ENCODE results near the gene THADA.

THADA gene

GRCh38 chr2:43572244-43572643 is 23.6 kb downstream of the THADA start:
- no peak for DNase-seq (ENCODE audit: low read depth)
- TF ChIP-seq, protein P1, sequence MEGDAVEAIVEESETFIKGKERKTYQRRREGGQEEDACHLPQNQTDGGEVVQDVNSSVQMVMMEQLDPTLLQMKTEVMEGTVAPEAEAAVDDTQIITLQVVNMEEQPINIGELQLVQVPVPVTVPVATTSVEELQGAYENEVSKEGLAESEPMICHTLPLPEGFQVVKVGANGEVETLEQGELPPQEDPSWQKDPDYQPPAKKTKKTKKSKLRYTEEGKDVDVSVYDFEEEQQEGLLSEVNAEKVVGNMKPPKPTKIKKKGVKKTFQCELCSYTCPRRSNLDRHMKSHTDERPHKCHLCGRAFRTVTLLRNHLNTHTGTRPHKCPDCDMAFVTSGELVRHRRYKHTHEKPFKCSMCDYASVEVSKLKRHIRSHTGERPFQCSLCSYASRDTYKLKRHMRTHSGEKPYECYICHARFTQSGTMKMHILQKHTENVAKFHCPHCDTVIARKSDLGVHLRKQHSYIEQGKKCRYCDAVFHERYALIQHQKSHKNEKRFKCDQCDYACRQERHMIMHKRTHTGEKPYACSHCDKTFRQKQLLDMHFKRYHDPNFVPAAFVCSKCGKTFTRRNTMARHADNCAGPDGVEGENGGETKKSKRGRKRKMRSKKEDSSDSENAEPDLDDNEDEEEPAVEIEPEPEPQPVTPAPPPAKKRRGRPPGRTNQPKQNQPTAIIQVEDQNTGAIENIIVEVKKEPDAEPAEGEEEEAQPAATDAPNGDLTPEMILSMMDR (IDR thresholded peaks at IDR 0.05; ENCODE audit: control insufficient read depth, extremely low read depth, insufficient read depth), result no peak
- no peak overlapping the region for H3K4me3 ChIP-seq (ENCODE audit: low read depth, low read length)

GRCh38 chr2:43569921-43570320 is 25.9 kb downstream of the THADA start:
- no peak for DNase-seq (ENCODE audit: low read depth)
- H3K4me3 ChIP-seq (ENCODE audit: low read depth, low read length), result no peak overlapping the region
- TF ChIP-seq, protein P1 (IDR thresholded peaks at IDR 0.05; ENCODE audit: control insufficient read depth, extremely low read depth, insufficient read depth), result no peak

GRCh38 chr2:43568228-43568627 is 27.6 kb downstream of the THADA start:
- no peak for DNase-seq (ENCODE audit: low read depth)
- no peak overlapping the region for H3K4me3 ChIP-seq (ENCODE audit: low read depth, low read length)
- TF ChIP-seq, protein P1 (IDR thresholded peaks at IDR 0.05; ENCODE audit: control insufficient read depth, extremely low read depth, insufficient read depth), result no peak

- TF ChIP-seq, protein P1 (IDR thresholded peaks at IDR 0.05; ENCODE audit: control insufficient read depth, extremely low read depth, insufficient read depth), result no peak
- no peak for DNase-seq (ENCODE audit: low read depth)
These were observed 29.4 kb downstream of the THADA start for GRCh38 chr2:43566461-43566729.

GRCh38 chr2:43563679-43564078 is 32.2 kb downstream of the THADA start:
- TF ChIP-seq, protein P1 (IDR thresholded peaks at IDR 0.05; ENCODE audit: control insufficient read depth, extremely low read depth, insufficient read depth), result no peak
- no peak for DNase-seq (ENCODE audit: low read depth)

More at GRCh38 chr2:43566461-43566729, 29.4 kb downstream of the THADA start:
- H3K4me3 ChIP-seq (ENCODE audit: low read depth, low read length), result no peak overlapping the region

GRCh38 chr2:43560231-43560547 is 35.6 kb downstream of the THADA start:
- TF ChIP-seq, protein P1 (IDR thresholded peaks at IDR 0.05; ENCODE audit: control insufficient read depth, extremely low read depth, insufficient read depth), result no peak
- no peak overlapping the region for H3K4me3 ChIP-seq (ENCODE audit: low read depth, low read length)
- DNase-seq (ENCODE audit: low read depth), result no peak

More at GRCh38 chr2:43563679-43564078, 32.2 kb downstream of the THADA start:
- H3K4me3 ChIP-seq (ENCODE audit: low read depth, low read length), result no peak overlapping the region

DNA sequence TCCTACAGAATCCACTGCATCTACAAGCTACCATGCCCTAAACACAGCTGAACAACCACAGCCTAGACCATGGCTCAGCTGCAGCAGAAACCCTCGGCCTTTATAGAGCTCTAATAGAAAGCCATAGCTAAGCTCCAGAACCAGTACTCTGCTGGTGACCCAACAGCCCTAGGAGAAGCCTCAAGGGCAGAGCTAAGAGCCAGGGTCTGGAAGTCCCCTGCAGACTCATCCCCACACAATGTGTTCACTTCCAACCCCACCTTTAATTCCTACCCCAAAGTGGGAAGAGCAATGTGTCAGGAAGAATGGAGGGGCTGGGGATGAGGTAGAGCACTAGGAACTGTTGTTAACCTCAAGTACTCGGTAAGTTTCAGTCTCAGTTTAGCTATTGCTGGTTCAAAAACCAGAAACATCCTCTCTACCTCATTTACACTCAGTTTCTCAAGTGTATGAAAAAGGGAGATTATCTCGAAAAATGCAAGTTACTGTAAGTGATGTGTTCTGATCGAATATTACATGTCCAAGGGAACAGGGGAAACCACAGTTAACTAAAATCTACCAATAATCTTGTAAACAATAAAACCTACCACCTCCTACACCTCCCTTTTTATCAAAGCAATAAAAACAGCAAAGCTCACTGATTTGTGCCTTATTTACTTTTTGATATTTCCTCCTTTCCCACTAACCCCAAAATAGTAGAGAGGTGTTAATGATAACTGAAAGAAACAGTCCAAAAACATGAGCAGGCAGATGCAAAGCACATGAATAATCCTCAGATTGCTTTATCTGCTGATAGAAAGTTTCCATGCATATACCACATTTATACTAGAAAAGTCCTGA is 36.2 kb downstream of the THADA start:
- DNase-seq (ENCODE audit: low read depth), result no peak
- H3K4me3 ChIP-seq (ENCODE audit: low read depth, low read length), result no peak overlapping the region

More for the DNA sequence above, 36.2 kb downstream of the THADA start:
- TF ChIP-seq, protein P1 (IDR thresholded peaks at IDR 0.05; ENCODE audit: control insufficient read depth, extremely low read depth, insufficient read depth), result no peak

Measured in LNCaP clone FGC (cell line).